ELF-1 (cell line): ENCODE results near the gene CRYAB.

ENCODE experiments used
- DNase-seq: peaks from one replicate; pipeline ENCODE4 v3.0.0-alpha.2; 2016; ENCODE audit warnings: low read depth, low spot score

CRYAB gene, protein sequence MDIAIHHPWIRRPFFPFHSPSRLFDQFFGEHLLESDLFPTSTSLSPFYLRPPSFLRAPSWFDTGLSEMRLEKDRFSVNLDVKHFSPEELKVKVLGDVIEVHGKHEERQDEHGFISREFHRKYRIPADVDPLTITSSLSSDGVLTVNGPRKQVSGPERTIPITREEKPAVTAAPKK

DNA sequence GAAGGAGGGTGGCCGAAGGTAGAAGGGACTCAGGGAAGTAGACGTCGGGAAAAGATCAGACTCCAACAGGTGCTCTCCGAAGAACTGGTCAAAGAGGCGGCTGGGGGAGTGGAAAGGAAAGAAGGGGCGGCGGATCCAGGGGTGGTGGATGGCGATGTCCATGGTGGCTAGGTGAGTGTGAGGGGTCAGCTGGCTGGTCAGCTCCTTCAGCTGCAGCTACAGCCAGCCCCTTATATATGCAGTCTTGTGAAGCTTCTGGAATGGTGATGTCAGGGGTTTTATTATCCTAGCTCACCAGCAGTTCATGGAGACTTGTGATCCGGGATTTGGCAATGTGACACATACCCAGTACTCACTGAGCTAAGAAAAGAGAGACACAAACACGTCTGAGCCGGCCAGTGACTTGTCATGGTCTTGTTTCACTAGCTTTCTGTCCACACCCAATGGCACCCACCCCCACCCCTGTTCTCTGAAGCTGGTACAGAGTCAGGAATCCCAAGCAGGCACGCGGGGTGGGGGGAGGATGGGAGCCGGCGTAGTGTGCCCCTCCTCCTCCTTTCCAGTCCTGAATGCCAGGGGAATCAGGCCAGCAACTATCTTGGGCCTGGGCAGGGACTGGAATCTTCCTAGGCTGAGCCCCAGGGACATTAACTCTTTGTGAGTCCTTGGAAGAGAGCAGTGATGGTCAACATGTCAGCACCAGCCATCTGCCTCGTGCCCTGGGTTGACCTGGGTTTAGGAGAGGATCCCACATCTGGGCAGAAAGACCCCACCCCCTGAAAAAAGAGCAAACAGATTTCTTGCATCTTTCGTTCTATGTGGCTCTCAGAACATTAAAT is at the start of gene CRYAB:
Gene CRYAB, minus strand, starts transcription at position 208 of the 839 bp plus-strand sequence. Its CDS starts 46 bp downstream, at position 162.
- peak; percentile 69 for DNase-seq

DNA sequence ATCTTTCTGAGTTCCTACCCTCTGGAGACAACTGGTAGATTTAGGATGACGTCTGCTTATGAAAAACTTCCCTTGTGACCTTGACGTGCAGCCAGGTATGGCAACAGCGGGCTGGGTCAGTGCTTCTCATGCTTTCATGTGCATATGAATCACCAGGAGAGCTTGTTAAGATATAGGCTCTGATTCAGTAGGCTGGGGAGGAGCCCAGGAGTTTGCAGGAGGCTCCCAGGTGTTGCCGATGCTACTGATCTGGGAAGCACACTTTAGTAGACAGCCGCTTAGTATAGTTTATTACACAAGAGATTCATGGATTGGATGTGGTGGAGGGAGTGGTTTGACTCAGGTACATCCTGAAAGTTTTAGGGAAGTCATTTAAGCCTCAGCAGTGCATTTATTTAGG is 49.3 kb upstream of the CRYAB start:
- no peak for DNase-seq

DNA sequence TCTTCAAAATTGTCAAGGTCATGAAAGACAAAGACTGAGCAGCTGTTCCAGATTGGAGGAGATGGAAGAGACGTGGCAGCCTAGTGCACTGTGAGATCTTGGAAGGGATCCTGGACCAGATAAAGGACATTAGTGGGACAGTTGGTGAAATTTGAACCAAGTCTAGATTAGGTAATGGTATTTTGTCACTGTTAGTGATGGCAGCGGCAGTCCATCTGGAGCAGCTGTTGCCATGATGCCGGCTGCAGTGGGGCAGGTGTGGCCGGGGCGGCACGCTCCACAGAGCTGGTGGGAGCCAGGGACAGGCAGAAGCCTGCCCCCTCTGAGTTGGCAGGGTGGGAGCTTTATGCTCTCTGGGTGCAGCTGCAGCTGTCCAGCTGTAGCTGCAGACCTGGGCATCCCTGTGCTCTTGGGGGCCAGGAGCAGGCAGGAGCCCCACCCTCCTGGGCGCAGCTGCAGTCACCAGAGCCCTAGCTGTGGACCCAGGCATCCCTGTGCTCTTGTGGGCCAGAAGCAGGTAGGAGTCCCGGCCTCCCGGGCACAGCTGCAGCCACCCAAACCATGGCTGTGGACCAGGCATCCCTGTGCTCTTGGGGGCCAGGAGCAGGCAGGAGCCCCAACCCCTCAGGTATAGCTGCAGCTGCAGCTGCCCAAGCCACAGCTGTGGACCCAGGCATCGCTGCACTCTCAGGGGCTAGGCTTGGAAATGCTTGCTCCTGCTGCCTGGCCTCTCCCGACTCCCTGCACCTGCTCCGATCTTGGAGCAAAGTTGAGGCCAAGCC is 46.3 kb upstream of the CRYAB start:
- no peak for DNase-seq

DNA sequence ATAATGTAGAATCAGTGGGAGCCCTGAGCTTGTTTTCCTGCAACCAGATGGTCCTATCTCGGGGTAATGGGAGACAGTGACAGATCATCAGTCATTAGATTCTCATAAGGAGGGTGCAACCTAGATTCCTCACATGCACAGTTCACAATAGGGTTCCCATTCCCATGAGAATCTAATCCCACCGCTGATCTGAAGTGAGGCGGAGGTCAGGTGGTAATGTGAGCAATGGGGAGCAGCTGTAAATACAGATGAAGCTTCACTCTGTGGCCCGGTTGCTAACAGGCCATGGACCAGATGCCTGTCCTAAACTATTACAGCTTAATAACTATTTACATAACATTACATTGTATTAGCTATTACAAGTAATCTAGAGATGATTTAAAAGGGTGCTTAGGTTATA is 42.6 kb upstream of the CRYAB start:
- DNase-seq, result no peak

DNA sequence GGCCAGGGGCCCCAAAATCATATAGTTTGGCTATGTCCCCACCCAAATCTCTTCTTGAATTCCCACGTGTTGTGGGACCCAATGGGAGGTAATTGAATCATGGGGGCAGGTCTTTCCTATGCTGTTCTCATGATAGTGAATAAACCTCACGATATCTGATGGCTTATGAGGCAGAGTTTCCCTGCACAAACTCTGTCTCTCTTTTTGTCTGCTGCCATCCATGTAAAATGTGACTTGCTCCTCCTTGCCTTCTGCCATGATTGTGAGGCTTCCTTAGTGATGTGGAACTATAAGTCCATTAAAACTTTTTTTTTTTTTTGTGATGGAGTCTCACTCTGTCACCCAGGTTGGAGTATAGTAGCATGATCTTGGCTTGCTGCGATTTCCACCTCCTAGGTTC is 40.0 kb upstream of the CRYAB start:
- no peak for DNase-seq

DNA sequence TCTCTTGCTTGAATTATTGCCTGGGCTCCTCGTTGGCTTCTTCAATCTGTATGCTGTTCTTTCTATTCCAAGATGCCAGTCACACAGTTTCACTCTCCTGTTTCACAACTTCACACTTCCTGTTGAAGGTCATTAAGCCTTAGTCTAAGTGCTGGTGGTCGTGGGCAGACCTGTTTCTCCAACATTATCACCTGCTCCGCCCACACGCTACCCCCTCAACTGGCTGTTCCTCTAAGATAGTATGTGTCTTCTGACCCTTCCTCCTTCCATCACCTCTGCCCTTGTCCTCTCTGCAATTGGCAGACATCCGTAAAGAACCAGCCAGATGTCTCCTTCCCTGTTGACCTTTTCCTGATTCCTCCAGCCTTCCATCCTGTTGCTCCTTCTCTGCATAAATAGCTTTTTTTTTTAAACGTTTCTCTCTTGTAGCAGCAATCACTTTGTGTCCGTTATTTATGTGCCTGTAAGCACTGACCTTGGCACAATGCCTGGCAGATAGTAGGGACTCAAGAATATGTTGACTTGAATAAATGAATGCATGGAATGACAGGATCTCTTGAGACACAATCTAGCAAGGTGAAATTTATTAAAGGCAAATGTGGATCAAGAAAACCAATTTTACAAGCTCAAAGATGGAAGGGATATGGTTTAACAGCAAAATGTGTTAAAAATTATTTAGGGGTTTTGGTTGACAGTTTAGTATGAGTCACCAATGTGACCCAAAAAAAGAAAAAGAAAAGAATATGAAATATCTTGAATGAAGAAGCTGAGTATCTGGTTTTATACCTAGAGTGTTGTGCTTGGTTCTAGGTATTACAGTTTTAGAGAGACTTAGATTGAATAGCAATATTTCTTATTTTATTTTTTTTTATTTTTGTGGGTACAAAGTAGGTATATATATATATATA is 38.2 kb upstream of the CRYAB start:
- DNase-seq, result no peak

DNA sequence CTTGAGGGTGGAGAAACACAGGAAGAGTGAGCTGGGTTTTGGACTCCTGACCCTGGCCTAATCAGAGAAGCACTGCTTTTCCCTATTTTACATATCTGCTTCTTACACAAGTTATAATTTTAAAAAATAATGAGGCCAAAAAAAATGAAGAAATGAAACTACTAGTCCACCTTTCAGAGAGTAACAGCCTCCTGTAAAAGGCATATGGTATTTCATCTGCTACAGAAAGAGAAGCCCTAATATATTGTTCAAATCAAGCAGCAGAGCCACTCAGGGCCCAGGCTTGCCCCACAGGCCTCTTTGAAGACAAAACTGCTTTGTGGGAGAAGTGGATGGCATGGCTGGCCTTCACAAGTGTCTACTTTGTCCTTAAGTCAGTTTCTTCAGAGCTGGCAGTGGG is 35.6 kb upstream of the CRYAB start:
- no peak for DNase-seq

DNA sequence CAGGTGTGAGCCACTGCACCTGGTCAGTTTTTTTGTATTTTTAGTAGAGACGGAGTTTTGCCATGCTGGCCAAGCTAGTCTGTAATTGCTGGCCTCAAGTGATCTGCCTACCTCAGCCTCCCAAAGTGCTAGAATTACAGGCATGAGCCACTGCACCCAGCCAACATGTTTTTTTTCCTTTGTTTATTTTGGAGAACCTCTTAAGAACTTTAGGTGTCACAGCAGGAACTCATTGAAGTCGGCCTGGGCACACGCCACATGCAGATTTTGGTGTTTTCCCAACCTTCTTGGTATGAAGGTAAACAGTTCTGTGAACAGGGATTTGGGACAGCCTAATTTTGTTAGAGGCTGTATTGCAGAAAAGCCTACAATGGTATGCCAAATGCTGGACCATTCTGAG is 34.9 kb upstream of the CRYAB start:
- peak; percentile 26 for DNase-seq

DNA sequence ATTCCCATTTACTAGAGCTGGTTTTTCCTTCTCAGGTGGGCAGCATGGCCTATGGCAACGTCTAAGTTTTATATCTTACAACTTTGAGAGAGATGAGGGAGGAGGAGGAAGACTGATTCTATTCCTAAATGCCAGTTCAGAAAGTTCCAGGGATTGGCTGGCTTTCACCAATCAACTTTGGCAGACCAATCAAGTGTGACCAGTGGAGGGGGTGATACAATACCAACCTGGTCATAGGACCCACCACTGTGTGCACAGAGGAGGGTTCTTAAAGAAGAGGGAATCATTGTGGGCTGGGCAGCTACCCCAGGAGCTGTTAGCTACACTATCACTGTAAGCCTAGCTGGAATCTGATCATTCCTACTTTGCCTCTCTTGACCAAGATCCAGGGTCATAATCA is 33.6 kb upstream of the CRYAB start:
- DNase-seq, result no peak

DNA sequence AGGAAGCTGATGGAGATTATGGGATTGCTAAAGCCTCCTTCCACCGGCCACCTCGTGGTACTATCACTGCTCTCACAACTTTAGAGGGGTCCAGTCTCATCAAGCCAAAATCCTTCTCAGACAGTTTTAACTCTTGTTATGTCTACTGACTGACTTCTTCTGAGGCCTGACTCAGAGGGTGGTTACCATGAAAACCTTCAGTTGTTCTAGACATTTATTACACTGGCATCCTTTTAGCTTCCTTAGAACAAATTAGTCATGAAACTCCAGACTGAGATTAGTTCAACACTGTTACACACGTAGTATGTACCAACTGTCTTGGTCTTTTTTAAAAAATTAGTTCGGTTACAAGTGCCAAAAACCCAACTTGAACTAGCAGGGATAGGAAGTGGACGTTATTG is 33.1 kb upstream of the CRYAB start:
- no peak for DNase-seq

DNA sequence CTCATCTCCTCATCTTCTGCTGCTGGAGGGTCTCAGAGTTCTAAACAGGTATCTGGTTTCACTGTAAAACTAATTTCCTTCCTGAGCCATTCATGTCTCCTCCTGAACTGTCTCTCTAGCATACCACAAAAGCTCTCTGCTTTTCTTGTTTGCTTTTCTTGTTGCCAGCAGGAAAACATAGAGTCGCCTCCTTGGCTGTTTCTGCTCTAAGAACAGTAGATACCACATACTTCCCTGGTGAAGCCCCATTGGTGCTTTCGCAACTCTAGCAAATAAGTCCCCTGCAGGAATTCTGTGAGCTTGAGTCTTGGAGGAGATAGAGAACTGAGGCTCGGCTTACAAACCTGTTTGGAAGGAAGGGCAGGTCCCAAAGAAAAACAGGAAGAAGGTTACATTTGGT is 32.6 kb upstream of the CRYAB start:
- DNase-seq, result peak; percentile 50

DNA sequence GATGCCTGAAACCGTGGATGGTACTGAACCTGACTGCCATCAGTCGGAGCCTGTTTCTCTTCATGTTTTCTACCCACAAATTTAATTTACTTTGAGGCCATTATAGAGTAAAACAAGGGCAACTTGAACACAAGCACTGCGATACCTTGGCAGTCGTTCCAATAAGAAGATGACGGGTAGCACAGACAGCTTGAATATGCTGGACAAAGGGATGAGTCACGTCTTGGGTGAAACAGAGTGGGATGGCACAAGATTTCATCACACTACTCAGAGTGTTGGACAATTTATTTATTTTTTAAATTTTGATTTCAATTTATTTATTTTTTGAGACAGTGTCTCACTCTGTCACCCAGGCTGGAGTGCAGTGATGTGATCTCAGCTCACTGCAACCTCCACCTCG is 31.3 kb upstream of the CRYAB start:
- no peak for DNase-seq

DNA sequence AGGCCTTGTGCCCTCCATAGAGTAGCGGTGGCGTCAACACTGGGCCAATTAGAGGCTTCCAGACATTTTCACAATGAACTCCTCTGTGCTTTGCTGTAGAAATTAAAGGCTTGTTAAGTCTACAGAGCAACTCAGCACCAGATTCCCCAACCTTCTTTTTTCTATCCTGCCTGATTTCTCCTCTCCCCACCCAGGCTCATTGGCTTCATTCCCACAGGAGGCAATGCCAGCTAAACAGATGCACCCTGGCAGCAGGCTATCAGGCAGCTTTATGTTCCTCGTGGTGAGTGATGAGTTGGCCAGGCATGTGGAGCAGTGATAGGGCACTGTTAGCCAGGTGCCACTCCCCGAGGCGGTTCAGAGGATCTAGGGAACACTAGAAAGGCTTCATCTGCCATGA is 30.4 kb upstream of the CRYAB start:
- no peak for DNase-seq

DNA sequence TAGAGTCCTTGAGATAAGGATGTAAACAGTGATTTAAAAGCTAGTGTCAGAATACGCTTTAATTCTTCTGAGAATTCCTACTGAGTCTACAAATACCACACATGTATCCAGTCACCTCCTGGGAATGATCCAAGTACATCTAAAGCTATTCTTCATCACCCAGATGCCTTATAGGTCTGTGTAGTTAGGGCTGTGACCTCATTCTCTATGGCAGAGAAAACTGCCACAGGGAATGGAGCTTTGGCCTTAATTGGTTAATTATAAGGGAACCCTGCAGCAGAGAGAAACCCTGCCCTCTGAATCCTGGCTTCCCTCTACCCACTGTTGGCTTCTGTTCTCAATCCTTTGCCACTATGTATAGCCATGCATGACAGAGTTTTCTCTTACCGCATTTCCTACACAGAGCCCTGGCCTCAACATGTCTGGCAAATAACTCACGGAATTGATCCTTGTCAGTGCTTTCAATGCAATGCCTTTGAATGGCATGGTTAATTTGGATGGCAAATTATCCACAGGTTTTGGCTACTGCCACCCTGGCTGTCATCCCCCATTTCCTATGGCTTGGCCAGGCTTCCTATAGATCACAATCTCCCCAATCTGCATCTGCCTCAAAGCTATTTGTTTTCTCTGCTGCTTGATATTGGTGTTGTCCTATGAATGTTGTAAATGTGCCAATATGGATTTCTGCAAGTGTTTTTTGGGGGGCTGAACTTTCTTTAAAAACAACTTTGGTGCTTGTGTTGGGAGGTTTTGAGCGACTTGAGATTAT is 28.4 kb upstream of the CRYAB start:
- no peak for DNase-seq

DNA sequence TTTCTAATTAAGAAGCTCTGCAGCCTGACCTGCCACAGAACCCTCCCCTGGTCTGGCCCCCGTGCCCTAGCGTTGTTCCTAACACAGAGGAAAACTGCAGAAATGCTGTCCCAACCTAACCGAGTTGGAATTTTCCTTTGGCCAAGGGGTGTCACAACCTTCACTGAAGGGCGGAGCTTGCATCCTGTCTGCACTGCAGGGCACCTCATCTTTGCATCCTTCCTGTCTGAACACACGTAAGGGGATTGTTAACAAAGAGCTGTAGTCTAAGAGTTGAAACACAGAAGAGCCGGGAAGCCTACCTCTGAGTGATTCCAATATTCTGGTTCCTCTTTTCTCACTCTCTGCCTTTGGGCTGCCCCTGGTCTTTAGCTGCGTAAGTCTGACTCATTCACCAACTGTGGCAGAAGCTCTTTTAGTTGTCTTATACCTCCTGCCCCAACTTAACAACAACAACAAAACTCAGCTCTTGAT is 27.2 kb upstream of the CRYAB start:
- DNase-seq, result peak; percentile 26

DNA sequence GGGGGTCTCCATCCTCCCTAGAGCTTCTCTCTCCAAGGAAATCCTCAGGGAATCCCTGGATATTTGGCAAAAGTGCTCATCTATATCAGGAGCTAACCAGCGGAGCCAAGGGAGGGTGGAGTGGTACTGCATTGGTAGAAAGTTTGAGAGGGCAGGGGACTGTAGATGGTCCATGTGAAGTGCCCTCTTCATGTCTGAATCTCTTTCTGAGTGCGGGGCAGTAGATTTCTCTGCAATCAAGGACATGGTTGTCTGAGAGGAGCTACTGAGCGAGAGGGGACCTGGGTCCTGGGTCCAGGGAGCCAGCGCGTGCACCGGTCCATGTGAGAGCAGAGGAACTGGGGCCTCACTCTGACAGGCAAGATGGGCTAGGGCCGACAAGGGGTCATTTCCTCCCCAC is 26.3 kb upstream of the CRYAB start:
- no peak for DNase-seq

DNA sequence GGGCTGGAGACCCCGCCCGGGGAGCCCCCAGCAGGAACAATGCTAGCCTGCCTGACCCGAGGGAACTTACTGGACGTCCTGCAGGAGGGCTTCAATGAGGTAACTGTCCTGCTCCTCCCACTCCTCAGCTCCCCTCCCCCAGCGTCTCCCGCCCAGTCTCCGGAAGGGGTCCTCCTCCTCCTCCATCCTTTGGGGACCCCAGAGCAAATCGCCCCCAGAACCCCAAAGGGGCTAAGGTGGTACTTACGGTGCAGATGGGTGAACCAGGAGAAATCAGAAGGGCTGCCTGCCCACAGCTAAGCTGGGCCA is 25.8 kb upstream of the CRYAB start:
- no peak for DNase-seq

DNA sequence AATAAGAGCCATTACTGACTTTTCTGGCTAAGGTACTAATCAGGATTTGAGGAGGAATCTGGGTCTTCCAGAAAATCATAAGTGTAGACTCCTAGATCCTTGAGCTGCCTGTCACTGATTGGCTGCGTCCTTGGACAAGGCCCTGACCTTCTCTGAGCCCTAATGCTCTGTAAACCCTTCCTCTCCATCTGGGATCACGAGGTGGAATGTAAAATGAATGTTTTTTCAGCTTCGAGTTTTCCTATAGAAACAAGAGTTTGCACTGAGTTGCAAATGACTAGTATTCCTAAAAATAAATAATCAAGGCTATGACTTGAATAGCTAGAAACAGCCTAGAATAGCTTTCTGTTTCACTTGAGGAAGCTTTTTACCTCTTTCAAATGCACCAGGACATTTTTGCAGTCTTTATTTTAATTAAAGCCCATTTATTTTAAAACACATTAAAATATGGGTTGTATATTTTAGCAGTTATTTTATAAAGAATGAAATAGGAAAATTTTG is 24.5 kb upstream of the CRYAB start:
- DNase-seq, result no peak

DNA sequence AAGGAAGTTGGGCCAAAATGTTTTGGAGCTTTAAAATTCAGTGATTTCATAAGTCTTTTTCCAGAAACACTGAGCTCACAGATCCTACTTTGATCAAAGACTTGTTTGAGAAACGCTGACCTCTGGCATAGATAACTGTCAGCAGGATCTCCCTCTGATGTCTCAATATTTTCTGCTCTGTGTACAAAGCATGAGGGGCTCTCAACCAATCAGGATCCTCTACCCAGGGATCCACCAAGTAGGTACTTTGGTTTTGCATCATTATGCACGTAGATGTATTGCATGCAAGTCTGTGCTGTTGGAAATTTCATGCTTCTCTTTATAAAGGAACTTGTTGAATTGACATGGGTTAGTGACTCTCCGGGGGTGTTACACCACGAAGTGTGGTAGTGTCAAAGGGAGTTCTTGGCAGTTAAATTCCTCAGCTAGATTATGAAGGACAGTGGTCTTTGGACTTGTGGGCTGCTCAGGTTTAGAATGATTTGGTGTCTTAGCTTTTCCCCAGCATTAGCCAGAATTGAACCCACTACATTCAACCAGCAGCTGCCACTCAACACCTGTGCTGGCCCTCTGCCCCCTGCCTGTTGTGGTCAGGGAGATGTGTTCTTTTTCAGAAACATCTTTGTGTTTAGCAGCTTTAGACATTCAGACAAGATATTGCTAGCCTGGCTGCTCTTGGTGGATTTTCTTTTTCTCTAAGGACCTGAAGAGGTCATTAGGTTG is 23.9 kb upstream of the CRYAB start:
- no peak for DNase-seq

DNA sequence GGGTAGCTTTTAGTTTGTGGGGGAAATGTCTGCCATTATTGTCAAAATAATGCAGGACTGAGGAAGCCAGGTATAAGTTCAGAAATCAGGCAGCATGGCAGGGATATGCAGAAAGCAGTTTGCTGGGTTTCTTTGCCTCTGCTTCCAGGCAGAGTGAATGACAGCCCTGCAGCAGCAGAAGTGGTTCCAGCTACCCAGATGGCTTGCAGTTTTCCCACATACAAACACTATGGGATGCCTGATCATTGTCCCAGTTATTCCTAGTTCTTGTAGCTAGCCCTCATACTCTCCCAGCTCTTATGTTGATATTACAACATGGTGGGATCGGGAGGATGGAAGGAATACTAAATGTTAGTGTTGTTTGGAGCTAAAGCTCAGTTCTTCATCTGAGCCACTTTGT is 22.7 kb upstream of the CRYAB start:
- no peak for DNase-seq
